Activated naive CD4-positive, alpha-beta T cell treated with anti-CD3 and anti-CD28 coated beads, Interleukin-2, amount 10 ng/mL, durations not matched to agents 7 days and 5 days (primary cell): ENCODE measurements around the gene USP47.

Source experiments
- CTCF ChIA-PET: fragments of 350-600 bp; sonication (Branson Sonifier 250); formaldehyde crosslinking; loops from one replicate; lab custom pipeline; 2021; ENCODE audit warnings: antibody characterized with exemption; lab: Charles Lee
- DNase-seq: peaks from one replicate; pipeline ENCODE4 v3.0.0-alpha.2; 2020
- H3K27ac Mint-ChIP-seq: one replicate; pipeline ENCODE4 v1.8.0; 2021; ENCODE audit warnings: mild to moderate bottlenecking, moderate library complexity, mixed read lengths
- H3K27me3 Mint-ChIP-seq: one replicate; pipeline ENCODE4 v1.8.0; 2021; ENCODE audit warnings: mild to moderate bottlenecking, mixed read lengths
- H3K36me3 Mint-ChIP-seq: one replicate; pipeline ENCODE4 v1.8.0; 2021; ENCODE audit warnings: mixed read lengths
- H3K4me1 Mint-ChIP-seq: one replicate; pipeline ENCODE4 v1.8.0; 2021; ENCODE audit warnings: mixed read lengths
- H3K4me3 Mint-ChIP-seq: one replicate; pipeline ENCODE4 v1.8.0; 2021; ENCODE audit warnings: mild to moderate bottlenecking, moderate library complexity, mixed read lengths
- H3K9me3 Mint-ChIP-seq: one replicate; pipeline ENCODE4 v1.8.0; 2021; ENCODE audit warnings: mixed read lengths

USP47 gene

DNA sequence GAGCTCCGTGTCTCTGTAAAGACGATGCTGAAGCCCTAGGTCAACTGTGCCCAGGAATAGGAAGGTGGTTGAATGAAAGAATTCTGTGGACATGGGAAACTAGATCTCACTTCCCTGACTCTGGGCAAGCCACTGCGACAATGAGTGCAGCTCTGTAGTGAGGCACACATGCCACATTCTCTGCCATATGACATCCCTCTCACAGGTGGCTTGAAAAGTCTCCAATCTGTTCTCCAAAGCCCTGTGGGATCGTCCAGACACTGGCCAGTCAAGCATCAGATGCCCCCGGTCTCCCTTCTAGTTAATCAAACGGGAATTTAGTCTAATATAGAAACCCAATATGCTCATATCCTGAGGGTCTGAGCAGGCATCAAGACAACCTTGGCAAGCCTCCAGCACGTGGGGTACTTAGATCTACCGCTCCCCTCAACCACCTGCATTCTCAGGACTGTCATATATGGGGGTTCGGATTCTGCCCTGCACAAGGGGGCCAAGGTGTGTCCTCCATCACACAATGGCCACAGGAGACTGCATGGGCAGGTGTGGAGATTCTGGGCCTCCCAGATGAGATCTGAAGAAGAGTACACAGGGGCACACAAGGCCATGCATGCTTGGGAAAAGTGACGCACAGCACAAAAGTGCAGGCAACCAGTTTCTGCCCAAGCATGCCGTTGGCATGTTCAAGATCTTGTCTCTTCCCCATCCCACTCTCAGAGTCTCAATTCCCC lies 154.7 kb downstream of the USP47 start:
- DNase-seq, result no peak
- Mint-ChIP-seq H3K36me3 (no peaks in the 10 kb centered on the region), H3K9me3 (no peaks in the 10 kb centered on the region), H3K27me3 (peaks cover 74% of the 10 kb centered on the region), H3K27ac (no peak overlapping the region), H3K4me3 (no peak overlapping the region), H3K4me1 (peaks cover 7% of the 10 kb centered on the region)
- CTCF ChIA-PET, result no interaction called here

DNA sequence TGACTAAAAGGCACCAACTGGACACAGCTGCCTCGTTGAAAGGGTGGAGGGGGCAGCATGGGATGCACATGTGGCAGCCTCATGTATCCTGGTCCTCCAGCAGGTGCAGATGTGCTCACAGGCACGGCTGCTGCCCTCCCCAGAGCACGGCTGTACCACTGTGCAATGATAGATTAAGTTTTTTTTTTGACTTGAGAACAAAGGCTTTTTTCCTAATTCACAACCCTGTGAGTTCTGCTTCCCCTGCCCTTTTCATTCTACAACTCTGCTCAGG lies 155.2 kb downstream of the USP47 start:
- H3K27me3 Mint-ChIP-seq, result peaks cover 73% of the 10 kb centered on the region
- peaks cover 7% of the 10 kb centered on the region for H3K4me1 Mint-ChIP-seq
- no peaks in the 10 kb centered on the region for H3K36me3 Mint-ChIP-seq
- H3K9me3 Mint-ChIP-seq, result no peaks in the 10 kb centered on the region
- no peak for DNase-seq
- no peak overlapping the region for H3K27ac Mint-ChIP-seq
- CTCF ChIA-PET, result no interaction called here
- H3K4me3 Mint-ChIP-seq, result no peak overlapping the region

DNA sequence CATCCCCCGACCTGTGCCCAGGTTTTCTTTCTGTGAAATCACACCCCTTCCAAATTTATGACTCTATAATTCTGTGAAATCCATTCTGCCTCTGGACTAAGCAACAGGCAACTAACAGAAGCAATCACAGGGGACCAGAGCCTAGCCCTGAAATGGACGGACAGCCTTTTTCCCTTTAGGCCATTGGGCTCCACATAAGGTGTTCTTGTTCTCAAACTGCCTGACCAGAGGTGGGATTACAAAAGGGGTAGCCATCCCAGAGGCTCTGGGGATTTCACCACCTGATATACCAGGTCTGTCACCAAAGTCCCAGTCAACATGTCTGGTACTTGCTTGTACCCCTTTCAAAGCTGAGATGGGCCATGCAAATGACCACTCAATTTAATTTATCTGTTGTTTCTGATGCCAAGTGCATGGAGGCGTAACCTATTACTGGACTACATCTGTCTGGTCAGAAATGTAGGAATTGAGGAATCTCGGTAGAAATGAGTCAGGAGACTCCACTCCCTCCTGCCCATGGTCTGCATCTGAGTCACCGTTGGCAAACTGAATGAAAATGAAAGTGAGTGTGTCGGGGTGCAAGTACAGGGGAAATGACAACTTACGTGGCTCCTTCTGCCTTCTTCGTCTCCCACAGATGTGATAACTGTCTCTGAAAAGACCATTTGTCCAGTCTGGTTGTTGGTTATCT lies 156.5 kb downstream of the USP47 start:
- H3K4me1 Mint-ChIP-seq, result peaks cover 7% of the 10 kb centered on the region
- no peak for DNase-seq
- no peak overlapping the region for H3K27ac Mint-ChIP-seq
- peak overlapping the region; percentile 32 for H3K4me3 Mint-ChIP-seq
- H3K9me3 Mint-ChIP-seq, result no peaks in the 10 kb centered on the region
- H3K27me3 Mint-ChIP-seq, result peaks cover 76% of the 10 kb centered on the region
- CTCF ChIA-PET, result no interaction called here
- no peaks in the 10 kb centered on the region for H3K36me3 Mint-ChIP-seq

DNA sequence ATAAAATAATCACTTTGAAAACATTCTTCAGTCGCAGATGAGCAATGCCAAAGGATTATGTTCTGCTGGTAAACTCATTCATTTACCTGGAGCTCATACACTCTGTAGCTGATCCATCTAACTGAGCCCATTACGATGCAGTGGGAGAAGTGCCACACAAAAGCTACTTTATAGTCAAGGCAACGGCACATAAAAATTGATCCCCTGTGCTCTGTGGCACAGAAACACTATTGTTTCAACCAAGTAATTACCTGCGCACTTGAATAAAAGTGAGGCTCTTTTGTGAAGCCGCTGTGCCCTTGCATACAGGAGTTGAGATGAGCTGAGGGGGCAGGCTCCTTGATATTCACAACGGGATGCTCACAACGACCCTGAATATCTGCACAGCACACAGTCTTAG lies 159.4 kb downstream of the USP47 start:
- CTCF ChIA-PET, result no interaction called here
- no peak overlapping the region for H3K4me3 Mint-ChIP-seq

DNA sequence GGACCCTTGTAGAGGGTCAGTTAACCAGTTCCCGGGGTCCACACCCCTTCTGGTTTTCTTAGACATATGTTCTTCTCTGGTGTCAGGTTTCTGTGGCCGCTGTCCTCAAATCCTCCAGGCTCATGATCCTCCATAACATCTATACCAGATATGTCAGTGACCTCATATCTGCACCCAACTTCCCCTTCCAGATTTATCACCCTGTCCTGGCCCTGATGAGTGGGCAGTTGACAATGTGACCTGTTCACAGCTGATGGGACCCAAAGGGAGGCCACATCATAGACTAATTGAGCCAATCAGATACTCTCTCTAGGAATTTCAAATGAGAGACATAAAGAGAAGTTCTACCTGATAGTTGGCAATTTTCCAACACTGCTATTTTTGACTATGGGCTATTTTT lies 161.6 kb downstream of the USP47 start:
- H3K9me3 Mint-ChIP-seq, result no peaks in the 10 kb centered on the region
- no peak overlapping the region for H3K4me3 Mint-ChIP-seq
- peaks cover 5% of the 10 kb centered on the region for H3K4me1 Mint-ChIP-seq
- no peak for DNase-seq
- CTCF ChIA-PET, result interaction anchor here (0.7 kb wide), 1 partner anchor 868 kb away, joined by 3 read pairs; no protein-coding TSS in a partner anchor
- H3K27me3 Mint-ChIP-seq, result peaks cover 70% of the 10 kb centered on the region
- no peaks in the 10 kb centered on the region for H3K36me3 Mint-ChIP-seq
- no peak overlapping the region for H3K27ac Mint-ChIP-seq

More for the DNA sequence above, 159.4 kb downstream of the USP47 start:
- H3K36me3 Mint-ChIP-seq, result no peaks in the 10 kb centered on the region
- H3K27me3 Mint-ChIP-seq, result peaks cover 70% of the 10 kb centered on the region
- no peaks in the 10 kb centered on the region for H3K9me3 Mint-ChIP-seq
- peaks cover 7% of the 10 kb centered on the region for H3K4me1 Mint-ChIP-seq
- DNase-seq, result no peak
- no peak overlapping the region for H3K27ac Mint-ChIP-seq

DNA sequence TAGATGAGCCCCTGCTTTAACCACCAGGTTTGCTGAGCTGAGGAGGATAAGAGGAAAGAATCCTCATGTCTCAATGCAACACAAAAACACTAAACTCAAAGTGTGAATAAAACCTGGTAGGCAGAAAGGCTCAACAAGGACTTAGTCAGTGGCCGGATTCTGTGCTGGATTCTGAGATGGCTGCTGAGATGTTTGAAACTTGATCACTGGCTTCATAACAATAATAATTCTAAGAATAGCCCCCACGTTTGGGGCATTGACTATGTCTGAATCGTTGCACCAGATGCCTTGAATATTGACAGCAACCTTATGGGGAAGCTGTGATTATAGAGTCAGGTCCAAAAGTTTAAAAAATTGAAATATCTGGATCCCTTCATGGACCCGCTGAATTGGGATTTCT lies 162.0 kb downstream of the USP47 start:
- no peak overlapping the region for H3K27ac Mint-ChIP-seq
- H3K4me3 Mint-ChIP-seq, result no peak overlapping the region
- no peaks in the 10 kb centered on the region for H3K9me3 Mint-ChIP-seq
- H3K36me3 Mint-ChIP-seq, result no peaks in the 10 kb centered on the region
- no peak for DNase-seq
- H3K4me1 Mint-ChIP-seq, result peaks cover 3% of the 10 kb centered on the region
- CTCF ChIA-PET, result interaction anchor here (1.2 kb wide), 1 partner anchor 41 kb away, joined by 4 read pairs; no protein-coding TSS in a partner anchor
- peaks cover 70% of the 10 kb centered on the region for H3K27me3 Mint-ChIP-seq

DNA sequence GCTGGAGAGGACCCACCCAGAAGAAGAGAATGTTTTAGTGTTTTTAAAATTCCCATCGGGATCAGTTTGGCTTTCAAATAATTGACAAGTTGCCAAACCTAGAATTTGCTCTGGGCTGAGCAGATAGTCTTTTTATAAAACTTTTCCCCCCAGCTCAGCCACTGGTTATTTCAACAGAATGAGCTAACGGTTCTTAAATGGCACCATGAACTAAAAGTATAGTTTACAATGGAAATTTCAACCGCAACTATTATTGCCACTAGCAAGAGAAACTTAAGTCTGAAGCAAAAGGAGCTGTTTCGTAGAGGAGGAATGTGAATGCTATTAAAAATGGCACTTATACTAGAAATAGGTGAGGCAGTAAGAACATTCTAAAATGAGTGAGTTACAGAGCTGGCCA lies 163.3 kb downstream of the USP47 start:
- CTCF ChIA-PET, result interaction anchor here (1.0 kb wide), 1 partner anchor 38 kb away, joined by 3 read pairs; no protein-coding TSS in a partner anchor

DNA sequence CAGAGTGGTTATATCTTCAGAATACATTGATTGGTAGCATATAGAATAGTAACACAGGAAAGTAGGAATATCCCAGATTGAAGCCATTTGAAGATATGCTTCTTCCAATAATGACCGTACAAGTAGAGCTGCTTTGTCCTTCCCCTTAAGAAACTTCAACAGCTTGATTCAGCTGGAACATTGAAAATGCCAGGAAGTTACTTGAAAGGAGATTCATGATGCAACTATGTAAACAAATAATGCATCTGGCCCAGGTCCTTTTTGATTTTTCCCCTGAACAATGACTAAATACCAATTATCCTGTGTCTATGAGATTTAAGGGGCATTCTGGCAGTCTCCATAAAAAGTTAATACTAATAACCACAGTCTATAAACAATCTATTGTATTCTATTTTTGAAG lies 163.7 kb downstream of the USP47 start:
- CTCF ChIA-PET, result interaction anchor here (1.0 kb wide), 2 partner anchors 38 to 39 kb away, joined by 3 read pairs; no protein-coding TSS in a partner anchor
- Mint-ChIP-seq H3K4me1 (peaks cover 8% of the 10 kb centered on the region), H3K4me3 (no peak overlapping the region), H3K9me3 (no peaks in the 10 kb centered on the region), H3K27me3 (peaks cover 72% of the 10 kb centered on the region), H3K27ac (no peak overlapping the region), H3K36me3 (no peaks in the 10 kb centered on the region)
- no peak for DNase-seq

More for the DNA sequence above, 163.3 kb downstream of the USP47 start:
- no peak overlapping the region for H3K27ac Mint-ChIP-seq
- peaks cover 8% of the 10 kb centered on the region for H3K4me1 Mint-ChIP-seq
- H3K9me3 Mint-ChIP-seq, result no peaks in the 10 kb centered on the region
- H3K36me3 Mint-ChIP-seq, result no peaks in the 10 kb centered on the region
- peaks cover 72% of the 10 kb centered on the region for H3K27me3 Mint-ChIP-seq
- no peak for DNase-seq
- H3K4me3 Mint-ChIP-seq, result no peak overlapping the region

DNA sequence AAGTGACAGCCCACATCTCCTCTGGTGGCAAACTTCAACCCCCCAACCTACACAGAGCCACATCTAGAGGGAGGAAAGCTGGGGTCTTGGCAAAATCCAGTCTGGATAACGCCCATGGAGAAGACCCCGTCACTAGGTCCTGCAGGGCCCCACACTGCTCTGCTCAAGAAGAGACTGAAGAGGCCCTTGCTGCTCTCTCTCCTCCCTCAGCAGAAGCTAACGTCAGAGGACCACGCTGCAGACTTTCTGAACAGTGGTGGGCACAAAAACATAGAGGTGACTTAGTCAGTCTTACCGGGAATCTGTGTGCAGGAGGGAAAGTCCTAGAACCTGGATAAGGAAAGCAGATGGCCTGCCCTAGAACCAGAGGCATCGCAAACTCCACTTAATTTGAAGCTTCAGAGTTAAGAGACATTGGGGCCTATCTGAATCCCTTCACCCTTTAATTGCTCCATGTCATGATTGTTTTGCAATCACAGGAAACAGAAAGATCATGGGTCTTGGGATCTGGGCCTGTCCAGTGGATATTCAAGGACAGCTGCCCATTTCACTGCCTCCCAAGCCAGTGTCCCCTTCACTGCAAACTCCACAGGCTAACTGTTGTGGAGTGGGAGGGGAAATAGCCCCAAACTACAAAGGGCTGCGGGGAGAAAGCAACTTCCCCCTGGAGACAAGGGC lies 164.9 kb downstream of the USP47 start:
- DNase-seq, result no peak
- H3K27ac Mint-ChIP-seq, result no peak overlapping the region
- no peak overlapping the region for H3K4me3 Mint-ChIP-seq
- CTCF ChIA-PET, result interaction anchor here (1.0 kb wide), 1 partner anchor 38 kb away, joined by 3 read pairs; no protein-coding TSS in a partner anchor
- peaks cover 8% of the 10 kb centered on the region for H3K4me1 Mint-ChIP-seq
- no peaks in the 10 kb centered on the region for H3K9me3 Mint-ChIP-seq
- H3K27me3 Mint-ChIP-seq, result peaks cover 79% of the 10 kb centered on the region
- H3K36me3 Mint-ChIP-seq, result no peaks in the 10 kb centered on the region

DNA sequence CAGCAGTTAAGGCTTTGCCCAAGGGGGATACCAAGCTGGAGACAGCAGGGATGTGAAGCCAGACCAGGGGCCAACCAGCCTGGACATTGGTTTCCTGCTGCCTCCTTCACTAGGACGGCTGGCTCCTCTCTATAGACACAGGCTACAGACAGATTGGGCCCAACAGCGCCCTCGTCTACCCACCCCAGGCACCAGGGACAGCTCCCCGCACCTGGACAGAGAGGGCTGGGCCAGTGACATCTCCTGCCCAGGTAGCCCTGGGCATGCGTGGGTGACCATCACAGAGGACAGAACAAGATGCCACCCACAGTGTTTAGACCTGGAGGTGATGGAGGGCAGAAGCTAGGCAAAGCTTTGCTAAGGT lies 165.4 kb downstream of the USP47 start:
- no peaks in the 10 kb centered on the region for H3K9me3 Mint-ChIP-seq
- H3K27me3 Mint-ChIP-seq, result peaks cover 84% of the 10 kb centered on the region
- H3K27ac Mint-ChIP-seq, result no peak overlapping the region
- no peak for DNase-seq
- CTCF ChIA-PET, result no interaction called here
- H3K36me3 Mint-ChIP-seq, result no peaks in the 10 kb centered on the region
- H3K4me1 Mint-ChIP-seq, result peaks cover 8% of the 10 kb centered on the region
- no peak overlapping the region for H3K4me3 Mint-ChIP-seq

DNA sequence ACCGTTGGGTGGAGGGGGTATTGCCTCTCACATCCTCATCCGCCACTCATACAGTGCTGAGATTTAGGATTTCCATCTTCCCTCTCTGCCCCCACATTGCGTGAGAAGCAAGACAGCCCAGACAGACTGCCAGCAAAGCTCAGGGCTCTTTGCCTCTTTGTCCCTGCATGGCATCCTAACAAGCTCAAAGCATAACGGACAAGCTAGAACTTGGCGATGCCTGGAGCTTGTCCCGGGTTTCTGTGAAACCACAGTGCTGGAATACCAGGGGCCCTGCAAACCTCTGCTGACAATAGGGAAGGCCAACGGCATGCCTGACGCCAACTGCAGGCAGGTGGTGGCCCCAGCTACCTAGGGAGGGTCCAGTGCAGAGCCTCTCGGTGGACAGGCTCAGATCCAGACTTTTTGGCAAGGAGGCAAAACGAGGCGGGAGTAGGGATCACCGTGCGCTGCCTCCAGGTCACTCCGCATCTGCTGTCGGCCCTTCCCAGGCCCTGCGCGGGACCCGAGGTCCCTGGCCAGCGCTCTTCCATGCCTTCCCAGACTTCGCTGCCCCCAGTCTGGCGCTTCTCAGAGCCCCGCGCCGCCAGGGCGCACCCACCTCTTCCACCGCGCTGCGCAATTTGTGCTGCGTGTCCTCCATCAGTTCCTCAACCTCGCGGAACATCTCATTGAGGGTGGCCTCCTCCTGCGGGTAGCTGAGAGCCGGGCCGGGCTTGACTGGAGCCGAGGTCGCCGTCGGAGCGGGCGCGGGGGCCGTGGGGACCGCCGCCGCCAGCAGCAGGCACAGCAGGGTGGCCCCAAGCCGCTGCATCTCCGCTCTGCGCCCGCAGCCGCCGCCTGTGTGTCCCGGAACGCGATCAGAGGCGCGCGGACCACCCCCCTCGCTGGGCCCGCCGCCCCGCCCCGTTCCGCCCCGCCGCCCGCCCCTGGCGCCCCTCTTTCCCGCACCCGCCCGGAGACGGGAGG lies 166.3 kb downstream of the USP47 start, which contains the start of gene DKK3:
Gene DKK3, minus strand, starts transcription at position 858 of the 969 bp plus-strand sequence. Its CDS starts 44 bp downstream, at position 814.
- H3K36me3 Mint-ChIP-seq, result no peaks in the 10 kb centered on the region
- H3K4me1 Mint-ChIP-seq, result peaks cover 8% of the 10 kb centered on the region
- no peak within 1 kb of the TSS for H3K27ac Mint-ChIP-seq
- peak within 1 kb of the TSS; percentile 48 for H3K4me3 Mint-ChIP-seq
- no peak for DNase-seq
- no peaks in the 10 kb centered on the region for H3K9me3 Mint-ChIP-seq
- peaks cover 84% of the 10 kb centered on the region for H3K27me3 Mint-ChIP-seq
- CTCF ChIA-PET, result interaction anchor here (0.8 to 1.2 kb wide), 2 partner anchors 10 to 36 kb away, joined by 3 to 4 read pairs; no protein-coding TSS in a partner anchor
